ENCODE data around the gene SRPK2.

GRCh38 chr7:105130048-105130447, 258.7 kb downstream of the SRPK2 start:
- TF ChIP-seq, protein P1, sequence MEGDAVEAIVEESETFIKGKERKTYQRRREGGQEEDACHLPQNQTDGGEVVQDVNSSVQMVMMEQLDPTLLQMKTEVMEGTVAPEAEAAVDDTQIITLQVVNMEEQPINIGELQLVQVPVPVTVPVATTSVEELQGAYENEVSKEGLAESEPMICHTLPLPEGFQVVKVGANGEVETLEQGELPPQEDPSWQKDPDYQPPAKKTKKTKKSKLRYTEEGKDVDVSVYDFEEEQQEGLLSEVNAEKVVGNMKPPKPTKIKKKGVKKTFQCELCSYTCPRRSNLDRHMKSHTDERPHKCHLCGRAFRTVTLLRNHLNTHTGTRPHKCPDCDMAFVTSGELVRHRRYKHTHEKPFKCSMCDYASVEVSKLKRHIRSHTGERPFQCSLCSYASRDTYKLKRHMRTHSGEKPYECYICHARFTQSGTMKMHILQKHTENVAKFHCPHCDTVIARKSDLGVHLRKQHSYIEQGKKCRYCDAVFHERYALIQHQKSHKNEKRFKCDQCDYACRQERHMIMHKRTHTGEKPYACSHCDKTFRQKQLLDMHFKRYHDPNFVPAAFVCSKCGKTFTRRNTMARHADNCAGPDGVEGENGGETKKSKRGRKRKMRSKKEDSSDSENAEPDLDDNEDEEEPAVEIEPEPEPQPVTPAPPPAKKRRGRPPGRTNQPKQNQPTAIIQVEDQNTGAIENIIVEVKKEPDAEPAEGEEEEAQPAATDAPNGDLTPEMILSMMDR (IDR thresholded peaks at IDR 0.05; ENCODE audit: poor library complexity, severe bottlenecking): no peak
- TF ChIP-seq MXI1 (conservative IDR thresholded peaks at IDR 0.05; ENCODE audit: poor library complexity, severe bottlenecking) (no peak), EZH2 (IDR thresholded peaks at IDR 0.05; ENCODE audit: borderline replicate concordance, insufficient read depth, low read length, poor library complexity, severe bottlenecking) (no peak), EP300 (conservative IDR thresholded peaks at IDR 0.05; ENCODE audit: poor library complexity, severe bottlenecking) (no peak), POLR2AphosphoS5 (IDR thresholded peaks at IDR 0.05) (no peak)

Measured in neural cell (in vitro differentiated cells).